ENCODE data around the gene STK11IP.

The STK11IP gene

DNA sequence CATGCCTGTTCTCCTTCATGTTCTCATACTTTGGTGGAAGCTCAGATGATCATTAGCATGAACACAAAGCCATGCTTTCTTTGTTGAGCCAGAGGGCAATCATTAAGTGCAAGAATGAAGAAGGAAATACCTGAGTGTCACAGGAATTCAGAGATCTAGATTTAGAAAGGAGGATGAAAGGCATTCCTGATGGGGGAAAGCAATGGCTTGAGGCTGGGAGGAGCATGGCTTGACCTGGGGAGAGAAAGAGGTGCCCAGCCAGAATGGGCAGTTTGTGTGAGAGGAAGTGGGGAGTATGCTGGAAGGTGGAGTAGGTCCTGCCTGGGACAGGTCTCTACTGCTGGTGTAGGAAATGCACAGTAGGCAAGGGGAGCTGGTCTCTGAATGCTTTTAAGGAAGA is 64.9 kb downstream of the STK11IP start:
- DNase-seq: no peak

DNA sequence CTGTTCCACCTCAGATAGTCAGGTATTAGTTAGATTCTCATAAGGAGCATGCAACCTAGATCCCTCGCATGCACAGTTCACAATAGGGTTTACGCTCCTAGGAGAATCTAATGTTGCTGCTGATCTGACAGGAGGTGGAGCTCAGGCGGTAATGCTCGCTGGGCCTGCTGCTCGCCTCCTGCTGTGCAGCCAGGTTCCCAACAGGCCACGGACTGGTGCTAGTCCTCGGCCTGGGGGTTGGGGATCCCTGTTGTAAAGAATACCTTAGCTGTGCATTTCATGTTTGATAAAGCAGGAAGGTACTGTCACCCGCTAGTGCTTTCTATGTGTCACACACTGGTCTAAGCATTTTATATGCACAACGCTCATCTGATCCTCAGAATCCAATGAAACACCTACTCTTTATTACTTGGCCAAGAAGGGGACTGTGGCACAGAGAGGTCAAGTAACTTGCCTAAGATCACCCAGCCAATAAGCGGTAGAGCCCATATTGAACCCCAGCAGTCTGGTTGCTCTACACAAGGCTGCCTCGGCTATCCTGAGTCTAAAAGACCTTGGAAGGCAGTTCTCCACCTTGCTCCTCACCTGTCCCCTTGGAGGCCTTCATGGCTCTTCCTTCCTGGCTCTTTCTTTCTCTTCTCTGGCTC is 65.6 kb downstream of the STK11IP start:
- DNase-seq: no peak

- no peak for DNase-seq
Measured at GRCh38 chr2:219664041-219664440, 66.4 kb downstream of the STK11IP start.

DNA sequence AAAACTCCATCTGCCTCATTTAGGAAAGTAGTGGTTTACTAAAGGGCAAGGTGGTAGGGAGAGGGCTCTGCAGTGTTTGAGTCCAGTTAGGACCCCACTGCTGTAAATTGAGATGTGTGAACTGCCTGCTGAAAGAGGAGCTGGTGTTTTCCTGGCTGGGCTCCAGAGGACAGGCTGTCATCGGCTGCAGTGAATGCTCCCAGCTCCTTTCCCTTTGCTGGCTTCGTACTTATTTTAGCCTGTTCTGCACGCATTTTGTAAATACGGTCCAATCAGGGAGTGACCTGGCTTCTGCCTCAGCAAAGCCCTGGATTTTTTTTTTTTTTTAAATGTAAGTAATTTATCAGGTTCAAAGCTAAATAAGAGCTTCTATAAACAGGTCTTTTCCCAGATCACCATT is 67.3 kb downstream of the STK11IP start:
- DNase-seq: no peak

GRCh38 chr2:219665926-219666325 is 68.3 kb downstream of the STK11IP start:
- DNase-seq: no peak
